Panc1 (cell line): ENCODE results near the gene EFNA2.

Experiments used
- POLR2AphosphoS5 ChIP-seq: IDR thresholded peaks from 2 replicates; pipeline ENCODE4 v1.6.1; 2012; ENCODE audit warnings: mild to moderate bottlenecking, low read depth, low read length, moderate library complexity
- SIN3A ChIP-seq: IDR thresholded peaks from 2 replicates; pipeline ENCODE4 v1.6.1; 2012; ENCODE audit warnings: low read depth, mild to moderate bottlenecking, low read length, moderate library complexity, borderline replicate concordance; ENCODE audit not compliant: insufficient read depth
- TCF7L2 ChIP-seq: IDR thresholded peaks from 2 replicates; pipeline ENCODE4 v1.6.1; 2011; ENCODE audit warnings: mild to moderate bottlenecking, low read depth, low read length, inconsistent platforms
- TF ChIP-seq, protein P1 (sequence below): fragments of 450-650 bp; IDR thresholded peaks from 2 replicates; pipeline ENCODE4 v1.5.1; 2017; ENCODE audit warnings: mild to moderate bottlenecking
- TF ChIP-seq, protein P2 (sequence below), 2 experiments: IDR thresholded peaks; 2 replicates each; pipeline ENCODE4 v1.6.1; 2011 to 2012; ENCODE audit warnings: low read depth in 2 of 2, control low read depth in 1 of 2, low read length in 1 of 2, mild to moderate bottlenecking in 1 of 2, moderate library complexity in 1 of 2; ENCODE audit not compliant: insufficient read depth in 1 of 2

DNA sequence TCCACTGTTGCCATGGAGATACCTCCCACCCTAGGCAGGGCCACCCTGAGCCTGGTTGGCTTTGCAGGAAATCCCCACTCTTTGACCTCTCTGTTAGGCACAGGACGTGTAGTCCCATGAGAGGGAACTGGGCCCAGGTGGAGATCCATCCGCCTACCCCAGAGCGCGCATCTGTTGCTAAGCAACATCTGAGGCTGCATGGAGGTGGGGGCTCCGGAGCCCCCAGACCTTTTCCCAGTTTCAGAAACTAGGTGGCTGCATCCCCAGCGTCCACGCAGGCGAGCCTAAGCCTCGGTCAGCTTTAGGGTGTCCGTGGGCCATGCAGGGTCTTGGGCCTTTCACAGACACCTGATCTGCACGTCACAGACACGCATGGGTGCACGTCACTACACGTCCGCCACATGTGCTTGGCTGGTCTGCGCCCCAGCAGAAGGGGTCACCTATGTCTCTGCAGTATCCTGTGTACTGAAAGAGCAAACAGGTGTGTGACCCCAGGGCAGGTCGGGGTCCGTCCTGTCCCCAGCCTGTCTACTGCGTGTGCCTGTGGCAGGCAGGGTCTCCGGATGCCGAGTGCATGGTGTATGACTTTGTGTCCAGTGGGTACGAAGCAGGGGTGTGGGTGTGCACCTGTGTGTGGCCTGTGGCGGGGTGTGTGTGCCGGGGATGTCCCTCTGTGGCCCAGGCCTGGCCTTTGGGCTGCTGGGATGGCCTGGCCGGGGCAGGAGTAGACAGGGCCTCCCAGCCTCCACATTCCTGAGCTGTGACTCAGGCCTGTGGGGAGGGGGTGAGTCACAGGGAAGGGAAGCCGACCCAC, 20.7 kb upstream of the EFNA2 start:
- TF ChIP-seq, protein P1, sequence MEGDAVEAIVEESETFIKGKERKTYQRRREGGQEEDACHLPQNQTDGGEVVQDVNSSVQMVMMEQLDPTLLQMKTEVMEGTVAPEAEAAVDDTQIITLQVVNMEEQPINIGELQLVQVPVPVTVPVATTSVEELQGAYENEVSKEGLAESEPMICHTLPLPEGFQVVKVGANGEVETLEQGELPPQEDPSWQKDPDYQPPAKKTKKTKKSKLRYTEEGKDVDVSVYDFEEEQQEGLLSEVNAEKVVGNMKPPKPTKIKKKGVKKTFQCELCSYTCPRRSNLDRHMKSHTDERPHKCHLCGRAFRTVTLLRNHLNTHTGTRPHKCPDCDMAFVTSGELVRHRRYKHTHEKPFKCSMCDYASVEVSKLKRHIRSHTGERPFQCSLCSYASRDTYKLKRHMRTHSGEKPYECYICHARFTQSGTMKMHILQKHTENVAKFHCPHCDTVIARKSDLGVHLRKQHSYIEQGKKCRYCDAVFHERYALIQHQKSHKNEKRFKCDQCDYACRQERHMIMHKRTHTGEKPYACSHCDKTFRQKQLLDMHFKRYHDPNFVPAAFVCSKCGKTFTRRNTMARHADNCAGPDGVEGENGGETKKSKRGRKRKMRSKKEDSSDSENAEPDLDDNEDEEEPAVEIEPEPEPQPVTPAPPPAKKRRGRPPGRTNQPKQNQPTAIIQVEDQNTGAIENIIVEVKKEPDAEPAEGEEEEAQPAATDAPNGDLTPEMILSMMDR, result no peak
- TF ChIP-seq SIN3A, result no peak
- peak; percentile 38; the same call in 1 of the 2 replicates for TF ChIP-seq POLR2AphosphoS5
- TF ChIP-seq, protein P2, sequence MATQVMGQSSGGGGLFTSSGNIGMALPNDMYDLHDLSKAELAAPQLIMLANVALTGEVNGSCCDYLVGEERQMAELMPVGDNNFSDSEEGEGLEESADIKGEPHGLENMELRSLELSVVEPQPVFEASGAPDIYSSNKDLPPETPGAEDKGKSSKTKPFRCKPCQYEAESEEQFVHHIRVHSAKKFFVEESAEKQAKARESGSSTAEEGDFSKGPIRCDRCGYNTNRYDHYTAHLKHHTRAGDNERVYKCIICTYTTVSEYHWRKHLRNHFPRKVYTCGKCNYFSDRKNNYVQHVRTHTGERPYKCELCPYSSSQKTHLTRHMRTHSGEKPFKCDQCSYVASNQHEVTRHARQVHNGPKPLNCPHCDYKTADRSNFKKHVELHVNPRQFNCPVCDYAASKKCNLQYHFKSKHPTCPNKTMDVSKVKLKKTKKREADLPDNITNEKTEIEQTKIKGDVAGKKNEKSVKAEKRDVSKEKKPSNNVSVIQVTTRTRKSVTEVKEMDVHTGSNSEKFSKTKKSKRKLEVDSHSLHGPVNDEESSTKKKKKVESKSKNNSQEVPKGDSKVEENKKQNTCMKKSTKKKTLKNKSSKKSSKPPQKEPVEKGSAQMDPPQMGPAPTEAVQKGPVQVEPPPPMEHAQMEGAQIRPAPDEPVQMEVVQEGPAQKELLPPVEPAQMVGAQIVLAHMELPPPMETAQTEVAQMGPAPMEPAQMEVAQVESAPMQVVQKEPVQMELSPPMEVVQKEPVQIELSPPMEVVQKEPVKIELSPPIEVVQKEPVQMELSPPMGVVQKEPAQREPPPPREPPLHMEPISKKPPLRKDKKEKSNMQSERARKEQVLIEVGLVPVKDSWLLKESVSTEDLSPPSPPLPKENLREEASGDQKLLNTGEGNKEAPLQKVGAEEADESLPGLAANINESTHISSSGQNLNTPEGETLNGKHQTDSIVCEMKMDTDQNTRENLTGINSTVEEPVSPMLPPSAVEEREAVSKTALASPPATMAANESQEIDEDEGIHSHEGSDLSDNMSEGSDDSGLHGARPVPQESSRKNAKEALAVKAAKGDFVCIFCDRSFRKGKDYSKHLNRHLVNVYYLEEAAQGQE (IDR thresholded peaks at IDR 0.05; ENCODE audit: insufficient read depth in 1 of 2, low read depth in 2 of 2, low read length in 1 of 2), result no peak
- TF ChIP-seq TCF7L2, result no peak
